Mucosa of stomach (tissue), 1 donor: ENCODE measurements around the gene KSR1.

Experiments
- H3K27me3 ChIP-seq: one replicate; pipeline ENCODE4 v1.7.0; 2013; ENCODE audit warnings: mild to moderate bottlenecking, low read length; ENCODE audit not compliant: control insufficient read depth, insufficient read depth
- H3K36me3 ChIP-seq: one replicate; pipeline ENCODE4 v1.7.0; 2013; ENCODE audit warnings: low read length; ENCODE audit not compliant: control insufficient read depth, insufficient read depth
- H3K4me1 ChIP-seq: one replicate; pipeline ENCODE4 v1.7.0; 2013; ENCODE audit warnings: mild to moderate bottlenecking, low read length; ENCODE audit not compliant: control insufficient read depth, insufficient read depth
- H3K4me3 ChIP-seq: one replicate; pipeline ENCODE4 v1.7.0; 2013; ENCODE audit warnings: low read length
- H3K9ac ChIP-seq: one replicate; pipeline ENCODE4 v1.7.0; 2013; ENCODE audit warnings: mild to moderate bottlenecking, low read length, moderate library complexity
- H3K9me3 ChIP-seq: one replicate; pipeline ENCODE4 v1.7.0; 2013; ENCODE audit warnings: mild to moderate bottlenecking, low read length, moderate library complexity; ENCODE audit not compliant: control insufficient read depth
- donor health status: Pancreatic carcinoma.

Gene KSR1

GRCh38 chr17:27550974-27551505, 94.8 kb downstream of the KSR1 start:
- Histone ChIP-seq H3K9me3 (no peaks in the 10 kb centered on the region), H3K4me3 (no peak overlapping the region), H3K4me1 (peaks cover 46% of the 10 kb centered on the region), H3K36me3 (no peaks in the 10 kb centered on the region), H3K9ac (no peak overlapping the region), H3K27me3 (no peaks in the 10 kb centered on the region)

DNA sequence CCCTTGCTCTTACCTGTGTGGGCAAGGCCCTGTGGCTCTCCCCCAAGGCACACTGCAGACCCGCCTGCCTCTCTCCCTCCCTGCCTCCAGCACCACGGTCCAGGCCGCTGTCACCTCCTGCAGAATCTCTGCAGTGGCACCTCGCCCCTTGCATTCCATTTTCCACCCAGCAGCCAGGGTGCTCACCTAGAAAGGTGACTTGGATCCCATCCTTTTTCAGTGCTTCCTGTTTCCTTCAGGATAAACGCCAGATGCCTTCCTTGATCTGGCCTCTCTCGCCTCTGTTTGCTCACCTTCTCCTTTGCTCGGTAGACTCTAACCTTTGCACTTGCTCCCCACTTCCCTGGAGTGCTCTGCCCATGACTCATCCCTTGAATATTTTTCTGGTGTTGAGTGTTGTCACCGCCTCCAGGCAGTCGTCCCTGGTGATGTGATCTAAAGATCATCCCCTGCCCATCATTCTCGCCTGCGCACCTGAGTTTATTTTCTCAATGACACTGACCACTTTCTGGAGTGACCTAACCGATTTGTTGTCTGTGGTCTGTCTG, 95.5 kb downstream of the KSR1 start:
- Histone ChIP-seq H3K4me1 (peaks cover 39% of the 10 kb centered on the region), H3K27me3 (no peaks in the 10 kb centered on the region), H3K36me3 (no peaks in the 10 kb centered on the region), H3K9me3 (no peaks in the 10 kb centered on the region), H3K9ac (no peak overlapping the region), H3K4me3 (no peak overlapping the region)

DNA sequence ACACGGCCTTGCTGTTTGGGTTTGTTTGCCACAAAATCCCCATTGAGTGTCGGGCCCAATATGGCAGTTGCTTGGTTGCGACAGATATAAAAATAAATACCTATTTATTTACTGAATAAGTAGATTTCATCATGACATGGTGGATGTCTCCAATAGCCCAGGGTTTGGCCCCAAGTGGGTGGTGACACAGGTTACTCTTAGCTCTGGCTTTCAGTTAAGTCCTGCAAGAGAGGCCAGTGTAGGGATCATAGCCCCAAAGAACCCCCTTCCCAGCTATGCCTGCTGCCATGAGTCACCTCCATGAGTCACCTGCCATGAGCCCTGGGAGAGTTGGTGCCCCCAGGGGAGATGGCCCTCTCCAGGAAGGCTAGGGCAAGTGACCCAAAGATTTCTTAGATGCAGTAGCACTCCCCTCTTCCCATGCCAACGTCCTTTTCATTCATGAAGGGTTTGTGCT, 96.1 kb downstream of the KSR1 start:
- Histone ChIP-seq H3K9me3 (no peaks in the 10 kb centered on the region), H3K36me3 (no peaks in the 10 kb centered on the region), H3K9ac (no peak overlapping the region), H3K4me1 (peaks cover 38% of the 10 kb centered on the region), H3K4me3 (no peak overlapping the region), H3K27me3 (no peaks in the 10 kb centered on the region)

GRCh38 chr17:27553019-27553511, 96.8 kb downstream of the KSR1 start:
- H3K9ac ChIP-seq, result no peak overlapping the region
- H3K4me1 ChIP-seq, result peaks cover 38% of the 10 kb centered on the region
- H3K36me3 ChIP-seq, result no peaks in the 10 kb centered on the region
- no peaks in the 10 kb centered on the region for H3K27me3 ChIP-seq
- no peaks in the 10 kb centered on the region for H3K9me3 ChIP-seq
- no peak overlapping the region for H3K4me3 ChIP-seq

DNA sequence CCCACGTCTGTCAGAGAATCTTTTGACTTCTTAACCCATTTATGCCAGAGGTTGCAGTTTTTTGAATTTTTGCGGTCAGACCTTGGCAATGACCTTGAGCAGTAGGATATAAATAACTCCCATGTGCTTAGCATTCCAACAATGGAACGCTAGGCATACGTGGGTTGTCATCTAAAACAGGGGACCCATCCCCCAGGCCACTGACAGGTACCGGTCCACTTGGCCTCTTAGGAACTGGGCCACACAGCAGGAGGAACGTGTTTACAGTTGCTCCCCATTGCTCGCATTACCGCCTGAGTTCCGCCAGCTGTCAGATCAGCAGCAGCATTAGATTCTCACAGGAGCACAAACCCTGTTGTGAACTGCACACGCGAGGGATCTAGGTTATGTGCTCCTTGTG, 97.9 kb downstream of the KSR1 start:
- peaks cover 39% of the 10 kb centered on the region for H3K4me1 ChIP-seq
- no peaks in the 10 kb centered on the region for H3K27me3 ChIP-seq
- no peak overlapping the region for H3K9ac ChIP-seq
- H3K36me3 ChIP-seq, result no peaks in the 10 kb centered on the region
- no peaks in the 10 kb centered on the region for H3K9me3 ChIP-seq
- no peak overlapping the region for H3K4me3 ChIP-seq

DNA sequence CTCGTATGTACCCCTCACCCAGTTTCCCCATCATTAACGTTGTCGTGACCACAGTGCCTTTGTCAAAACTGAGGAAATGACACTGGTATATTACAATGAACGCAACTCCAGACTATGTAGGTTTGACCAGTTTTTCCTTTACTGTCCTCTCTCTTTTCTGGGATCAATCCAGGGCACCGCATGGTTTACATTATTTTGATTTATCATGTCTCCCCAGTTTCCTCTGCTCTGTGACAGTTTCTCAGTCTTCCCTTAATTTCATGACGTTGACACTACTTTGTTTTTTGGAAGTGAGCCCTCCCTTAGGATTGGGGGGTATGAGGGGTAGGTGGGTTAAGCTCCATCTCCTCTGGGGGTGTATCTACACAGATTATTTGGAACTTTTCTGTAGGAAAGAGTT, 98.7 kb downstream of the KSR1 start:
- no peaks in the 10 kb centered on the region for H3K27me3 ChIP-seq
- H3K9me3 ChIP-seq, result no peaks in the 10 kb centered on the region
- H3K36me3 ChIP-seq, result no peaks in the 10 kb centered on the region
- no peak overlapping the region for H3K9ac ChIP-seq
- no peak overlapping the region for H3K4me3 ChIP-seq
- peaks cover 39% of the 10 kb centered on the region for H3K4me1 ChIP-seq

DNA sequence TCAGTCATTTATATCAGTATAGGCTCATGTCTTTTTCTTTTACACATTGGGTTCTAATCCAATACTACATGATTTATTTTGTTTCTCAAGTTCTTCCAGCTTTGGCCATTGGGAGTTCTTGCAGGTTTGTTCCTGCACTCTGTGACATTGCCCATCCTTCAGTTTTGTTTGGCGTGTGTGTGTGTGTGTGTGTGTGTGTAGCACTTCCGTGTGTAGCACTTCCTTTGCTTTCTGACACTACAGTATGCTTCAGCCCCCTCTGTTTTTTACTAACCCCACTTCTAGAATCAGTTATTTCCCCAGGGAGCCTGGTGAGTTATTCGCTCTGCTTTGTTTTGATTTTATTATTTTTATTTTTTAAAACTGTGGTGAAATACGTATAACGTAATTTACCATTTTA, 99.1 kb downstream of the KSR1 start:
- H3K27me3 ChIP-seq, result no peaks in the 10 kb centered on the region
- no peak overlapping the region for H3K4me3 ChIP-seq
- H3K9me3 ChIP-seq, result no peaks in the 10 kb centered on the region
- H3K9ac ChIP-seq, result no peak overlapping the region
- H3K36me3 ChIP-seq, result no peaks in the 10 kb centered on the region
- peaks cover 40% of the 10 kb centered on the region for H3K4me1 ChIP-seq

DNA sequence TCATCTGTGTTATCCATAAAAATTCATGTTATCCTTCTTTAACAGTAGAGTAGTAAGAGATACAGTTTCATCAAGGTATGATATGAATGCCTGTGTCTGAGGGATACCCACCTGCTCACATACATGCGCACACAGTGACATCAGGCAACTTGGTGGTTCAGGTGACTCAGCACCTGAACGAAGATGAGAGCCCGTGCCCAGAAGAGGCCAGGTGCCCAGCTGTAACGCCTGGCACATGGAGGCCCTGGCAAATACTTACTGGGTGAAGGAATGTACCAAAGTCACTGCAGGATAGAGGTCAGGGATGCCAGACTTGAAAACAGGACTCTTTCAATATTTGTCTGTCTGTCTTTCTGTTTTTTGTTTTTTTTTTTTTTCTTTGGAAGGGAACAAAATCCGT, 102.1 kb downstream of the KSR1 start:
- no peaks in the 10 kb centered on the region for H3K27me3 ChIP-seq
- H3K4me1 ChIP-seq, result peaks cover 20% of the 10 kb centered on the region
- no peak overlapping the region for H3K4me3 ChIP-seq
- no peak overlapping the region for H3K9ac ChIP-seq
- no peaks in the 10 kb centered on the region for H3K9me3 ChIP-seq
- no peaks in the 10 kb centered on the region for H3K36me3 ChIP-seq

DNA sequence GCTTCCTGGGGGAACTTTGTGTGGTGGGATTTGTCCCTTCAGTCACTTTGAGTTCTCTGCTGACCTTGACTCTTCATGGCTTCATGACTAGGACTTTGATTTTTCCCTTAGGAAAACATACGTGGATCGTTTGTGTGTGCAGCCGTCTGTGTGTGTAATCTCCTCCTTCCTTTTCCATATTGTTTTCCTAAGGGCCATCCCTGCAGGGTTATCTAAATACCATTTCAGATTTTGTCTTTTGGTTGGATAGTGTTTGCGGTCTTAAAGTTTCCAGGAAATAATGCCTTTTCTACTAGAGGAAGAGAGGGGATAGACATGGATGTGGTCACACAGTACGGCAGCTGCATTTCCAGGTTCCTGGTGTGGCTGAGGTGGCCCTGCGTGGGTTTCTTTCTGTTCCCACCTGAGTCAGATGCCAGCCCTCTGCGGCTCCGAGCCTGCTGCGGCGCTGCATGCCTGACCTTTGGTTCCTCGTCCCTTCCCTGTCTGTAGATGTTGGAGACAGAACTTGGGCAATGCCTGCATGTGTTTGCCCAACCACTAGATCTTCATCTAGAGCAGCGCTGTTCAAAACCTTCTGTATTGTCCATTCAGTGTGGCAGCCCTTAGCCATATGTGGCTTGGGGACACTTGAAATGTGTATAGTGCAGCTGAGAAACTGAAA, 102.7 kb downstream of the KSR1 start:
- no peaks in the 10 kb centered on the region for H3K9me3 ChIP-seq
- no peaks in the 10 kb centered on the region for H3K36me3 ChIP-seq
- no peaks in the 10 kb centered on the region for H3K27me3 ChIP-seq
- H3K9ac ChIP-seq, result no peak overlapping the region
- peaks cover 20% of the 10 kb centered on the region for H3K4me1 ChIP-seq
- no peak overlapping the region for H3K4me3 ChIP-seq

- Histone ChIP-seq H3K4me3 (peak overlapping the region; percentile 22), H3K36me3 (no peaks in the 10 kb centered on the region), H3K9me3 (no peaks in the 10 kb centered on the region), H3K4me1 (peaks cover 20% of the 10 kb centered on the region), H3K9ac (peak overlapping the region; percentile 54), H3K27me3 (no peaks in the 10 kb centered on the region)
Measured at GRCh38 chr17:27559506-27560481, 103.5 kb downstream of the KSR1 start.

- Histone ChIP-seq H3K27me3 (no peaks in the 10 kb centered on the region), H3K9me3 (no peaks in the 10 kb centered on the region), H3K4me3 (peak overlapping the region; percentile 22), H3K4me1 (peaks cover 20% of the 10 kb centered on the region), H3K9ac (peak overlapping the region; percentile 54), H3K36me3 (no peaks in the 10 kb centered on the region)
Measured at GRCh38 chr17:27560668-27561067, 104.4 kb downstream of the KSR1 start.
